Adrenal gland (tissue), 12 donors: Measurements from ENCODE around the gene KLHL36. TPM values are rescaled to one million over a fixed set of nuclear protein-coding genes. Genes with fewer than 3 reads are reported as not detected.

Experiments
- DNase-seq, 7 donors: peaks; one replicate each; pipeline ENCODE4 v3.0.0-alpha.2; 2019 to 2020
- H3K27ac ChIP-seq, 5 donors: fragments of 200-600 bp; sonication (generic) in 4 of 5; 1 replicate in 3 of 5; 2 replicates in 2 of 5; pipeline versions ENCODE4 v1.5.1 to v1.8.0; 2016 to 2020; ENCODE audit warnings: mild to moderate bottlenecking in 1 of 5
- H3K27me3 ChIP-seq: fragments of 200-600 bp; 2 replicates; pipeline ENCODE4 v1.8.0; 2021
- H3K36me3 ChIP-seq, 2 donors: fragments of 200-600 bp; replicated peaks in 1 of 2; 1 replicate in 1 of 2; 2 replicates in 1 of 2; pipeline versions ENCODE4 v1.5.1 to v1.8.0; 2018 to 2022
- H3K4me1 ChIP-seq, 2 donors: fragments of 200-600 bp; replicated peaks in 1 of 2; 1 replicate in 1 of 2; 2 replicates in 1 of 2; pipeline versions ENCODE4 v1.5.1 to v1.8.0; 2018 to 2021
- H3K4me3 ChIP-seq, 4 donors: fragments of 200-600 bp; sonication (generic) in 3 of 4; one replicate each; pipeline ENCODE4 v1.5.1; 2016 to 2018
- H3K9me3 ChIP-seq, 3 donors: fragments of 200-600 bp; sonication (generic) in 1 of 3; replicated peaks in 1 of 3; 1 replicate in 2 of 3; 2 replicates in 1 of 3; pipeline versions ENCODE4 v1.5.1 to v1.8.0; 2016 to 2021
- CTCF ChIP-seq, 6 experiments: fragments of 450-650 bp in 4 of 6; fragments of 200-600 bp in 2 of 6; sonication (generic) in 1 of 6; IDR thresholded peaks; 1 replicate in 5 of 6; 2 replicates in 1 of 6; pipeline versions ENCODE4 v1.5.1 to v1.8.0; 2016 to 2021; ENCODE audit warnings: antibody characterized with exemption in 6 of 6, mild to moderate bottlenecking in 2 of 6, moderate library complexity in 1 of 6
- POLR2A ChIP-seq, 2 donors: fragments of 450-650 bp; IDR thresholded peaks; one replicate each; pipeline ENCODE4 v1.6.1; 2017; ENCODE audit warnings: antibody characterized with exemption in 2 of 2, mild to moderate bottlenecking in 2 of 2, moderate library complexity in 1 of 2
- whole genome bisulfite sequencing, 4 donors: extraction: QIAGEN DNeasy Blood & Tissue Kit in 2 of 4; methylation state at CpG; one replicate each; pipeline versions ENCODE4 v1.1.5 to v1.1.7; 2013 to 2017; 5-methylcytosine and 5-hydroxymethylcytosine counted together
- intact Hi-C, 2 donors: fragments of 100-400 bp; cut with DNase I; formaldehyde crosslinking; loops; one replicate each; pipeline versions ENCODE4 v1.14.1 to v1.15.0; 2022 to 2023
- polyA plus RNA-seq, 3 donors: library from polyadenylated mRNA; stranded (reverse); fragments of 200-250 nt in 2 of 3; fragments of 350-450 nt in 1 of 3; fragmentation: Illumina TruSeq in 1 of 3; extraction: RNeasy Lipid Tissue Mini Kit (QIAGEN cat#74804) in 1 of 3; gene quantifications; one replicate each; pipeline ENCODE4 v1.2.3, GENCODE V29; 2013 to 2014
- total RNA-seq, 9 donors: library from RNA; depleted of rRNA in 4 of 9; stranded (reverse); fragments of >200 nt in 4 of 9; fragments of 120-200 nt in 1 of 9; fragmentation: NEBNext Ultra II Directional in 1 of 9; extraction: Animal tissue kit (Norgen Biotek cat#: 25700) in 1 of 9; gene quantifications; one replicate each; pipeline versions ENCODE4 v1.1.0 to v1.2.4, GENCODE V29; 2013 to 2023
- donor health status: healthy with polysubstance abuse.
- donor health status: Bipolar disorder and iron deficiency.
- donor health status: DM: yes; HTN: yes; CAD: no.
- donor health status: DM: no; HTN: no; CAD: no.
- donor health status: DM: no; HTN: no; CAD: no.
- donor health status: DM: yes; HTN: yes; CAD: no.

KLHL36 gene
- total and polyA plus RNA-seq, 12 donors, result 10.7 to 81.6 (median 54.7) TPM

DNA sequence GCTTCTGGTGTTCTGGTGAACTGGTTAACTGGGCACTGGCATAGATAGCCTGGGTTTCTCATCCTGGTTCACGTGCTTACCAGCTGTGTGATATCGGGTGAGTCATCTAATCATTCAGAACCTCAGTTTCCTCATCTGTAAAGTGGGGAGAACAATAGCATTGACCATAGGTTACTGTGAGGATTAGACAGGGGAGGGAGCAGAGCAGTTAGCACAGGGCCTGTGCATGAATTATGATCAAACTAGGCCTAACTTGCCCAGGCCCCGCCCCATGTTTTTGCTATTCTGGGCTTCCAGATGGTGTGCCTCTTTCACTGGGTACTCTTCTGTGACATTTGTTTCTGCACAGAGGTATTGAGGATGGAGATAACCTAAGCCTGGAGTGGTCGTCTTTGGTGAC is 4.6 kb upstream of the KLHL36 start:
- Histone ChIP-seq H3K9me3 (no peaks in the 10 kb centered on the region), H3K4me3 (no peak overlapping the region), H3K36me3 (no peaks in the 10 kb centered on the region), H3K4me1 (peaks cover 23 to 31% of the 10 kb centered on the region in 2 donors), H3K27ac (peak overlapping the region in 4 of 5 donors; percentile 50 to 78 (median 72)), H3K27me3 (no peaks in the 10 kb centered on the region)
- TF ChIP-seq POLR2A (IDR thresholded peaks at IDR 0.05), result no peak
- no peak for TF ChIP-seq CTCF (IDR thresholded peaks at IDR 0.05)
- intact Hi-C loops, result no loop called here
- WGBS, 4 donors, result 65 to 88% (median 71%) methylated on average over 4 of the region's 4 CpGs
- DNase-seq, result no peak

- peaks cover 0 to 30% of the 10 kb centered on the region in 2 donors for H3K36me3 ChIP-seq
- H3K27me3 ChIP-seq, result no peaks in the 10 kb centered on the region
- TF ChIP-seq POLR2A (IDR thresholded peaks at IDR 0.05) (no peak), CTCF (IDR thresholded peaks at IDR 0.05) (no peak)
- intact Hi-C loops, result no loop called here
- WGBS, 4 donors, result 1 to 3% (median 3%) methylated on average over 23 to 95 of the region's 96 CpGs
- peak overlapping the region in 4 of 5 donors; percentile 54 to 96 (median 80) for H3K27ac ChIP-seq
- peak overlapping the region; percentile 28 to 94 (median 72) for H3K4me3 ChIP-seq
- peaks cover 13 to 25% of the 10 kb centered on the region in 2 donors for H3K4me1 ChIP-seq
- H3K9me3 ChIP-seq, result no peaks in the 10 kb centered on the region
- peak; percentile 55 to 74 (median 65) for DNase-seq
These were observed 542 bp downstream of the KLHL36 start for GRCh38 chr16:84648595-84649510.

DNA sequence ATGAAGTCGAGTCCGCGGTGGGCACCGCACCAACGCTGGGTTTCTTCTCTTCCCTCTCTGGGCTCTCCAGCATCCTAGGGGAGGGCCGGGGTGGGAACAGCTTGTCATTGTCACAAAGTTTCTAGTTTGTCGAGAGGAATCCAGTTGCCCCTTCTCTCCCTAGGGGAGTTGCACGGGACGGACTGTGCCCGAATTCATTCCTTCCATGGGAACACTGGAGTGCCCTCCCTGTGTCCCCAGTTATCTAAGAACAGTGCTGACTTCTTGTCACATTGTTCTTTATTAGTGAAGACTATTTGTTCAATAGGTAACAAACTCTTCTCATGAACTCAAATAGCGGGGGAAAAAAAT is 1.2 kb downstream of the KLHL36 start:
- Histone ChIP-seq H3K27me3 (no peaks in the 10 kb centered on the region), H3K4me3 (peak overlapping the region in 3 of 4 donors; percentile 70 to 94 (median 74)), H3K27ac (peak overlapping the region in 4 of 5 donors; percentile 54 to 96 (median 80)), H3K4me1 (peaks cover 13 to 25% of the 10 kb centered on the region in 2 donors), H3K9me3 (no peaks in the 10 kb centered on the region), H3K36me3 (peaks cover 0 to 31% of the 10 kb centered on the region in 2 donors)
- intact Hi-C loops, result no loop called here
- TF ChIP-seq CTCF (IDR thresholded peaks at IDR 0.05) (no peak), POLR2A (IDR thresholded peaks at IDR 0.05) (no peak)
- no peak for DNase-seq
- WGBS, 4 donors, result 41 to 58% (median 45%) methylated on average over 11 of the region's 11 CpGs

DNA sequence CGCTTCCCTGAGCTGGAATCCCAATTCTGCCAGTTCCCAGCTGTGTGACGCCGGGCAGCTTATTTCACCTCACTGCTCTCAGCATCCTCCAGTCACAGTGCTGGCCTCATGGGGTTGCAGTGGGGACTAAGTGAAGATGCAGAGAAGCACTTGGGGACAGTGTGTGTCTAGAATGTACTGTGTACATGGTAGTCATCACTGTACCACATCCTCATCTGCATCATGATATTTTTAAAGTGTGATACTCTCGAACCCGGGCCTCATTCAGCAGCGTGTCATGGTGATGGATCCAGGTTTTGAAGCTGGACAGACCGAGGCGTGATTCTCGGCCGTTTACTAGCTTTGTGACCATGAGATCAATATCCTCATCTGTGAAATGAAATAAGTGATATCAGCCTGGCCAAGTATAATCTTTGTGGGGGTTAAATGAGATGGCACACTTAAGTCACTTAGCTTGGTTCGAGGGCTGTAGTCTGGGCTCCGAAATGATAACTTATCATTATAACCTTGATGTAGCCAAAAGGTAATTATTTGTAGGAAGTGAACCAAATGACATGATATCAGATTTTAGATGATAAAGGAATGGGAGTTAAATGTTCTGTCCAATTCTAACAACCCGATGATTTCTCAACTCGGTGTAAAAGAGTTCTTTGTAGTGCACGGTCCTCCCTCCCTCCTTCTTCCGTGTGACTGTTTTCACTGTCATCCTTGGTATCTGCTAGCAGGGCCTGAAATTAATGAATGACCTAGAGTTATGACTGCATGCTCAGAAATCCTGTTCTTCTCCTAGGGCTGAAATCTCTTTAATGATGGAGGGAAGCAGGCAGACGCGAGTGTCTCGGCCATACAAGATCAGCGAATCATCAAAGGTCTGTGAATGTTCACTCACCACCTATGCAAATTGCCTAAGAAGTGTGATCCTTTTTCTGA is 2.0 kb downstream of the KLHL36 start:
- peak in 2 of 7 donors; percentile 46 to 59 for DNase-seq
- WGBS, 4 donors, result 50 to 59% (median 54%) methylated on average over 17 to 20 of the region's 20 CpGs

More for the DNA sequence above, 2.0 kb downstream of the KLHL36 start:
- Histone ChIP-seq H3K27ac (peak overlapping the region in 2 of 5 donors; percentile 58 to 83), H3K36me3 (peaks cover 0 to 31% of the 10 kb centered on the region in 2 donors), H3K4me3 (peak overlapping the region in 1 of 4 donors; percentile 94), H3K27me3 (no peaks in the 10 kb centered on the region), H3K9me3 (no peaks in the 10 kb centered on the region), H3K4me1 (peaks cover 13 to 25% of the 10 kb centered on the region in 2 donors)
- TF ChIP-seq CTCF (IDR thresholded peaks at IDR 0.05), result no peak
- TF ChIP-seq POLR2A (IDR thresholded peaks at IDR 0.05), result peak in 1 of 2 donors; percentile 7
- intact Hi-C loops, result no loop called here
